Lung microvascular endothelial cell (primary cell): ENCODE data around the gene TRIM60. TPM values are rescaled to one million over a fixed set of nuclear protein-coding genes. Genes with fewer than 3 reads are reported as not detected.
A peak's percentile ranks its signal among the peaks of the same experiment; 100 is the strongest.
"Not testable (repeated sequence)": the region's sequence is repeated elsewhere in the genome, so short reads cannot be mapped to it uniquely, and the experiment has no call there.

Experiments
- DNase-seq, 2 donors: peaks; one replicate each; pipeline versions ENCODE4 v3.0.0 to v3.0.0-alpha.2; 2010; ENCODE audit warnings: low read depth in 2 of 2
- total RNA-seq: library from RNA; depleted of rRNA; stranded (reverse); fragments of >200 nt; gene quantifications from 2 replicates; pipeline ENCODE4 v1.2.1, GENCODE V29; 2014

The TRIM60 gene
- total RNA-seq, 1 donor from 2014 or later, result not detected

DNA sequence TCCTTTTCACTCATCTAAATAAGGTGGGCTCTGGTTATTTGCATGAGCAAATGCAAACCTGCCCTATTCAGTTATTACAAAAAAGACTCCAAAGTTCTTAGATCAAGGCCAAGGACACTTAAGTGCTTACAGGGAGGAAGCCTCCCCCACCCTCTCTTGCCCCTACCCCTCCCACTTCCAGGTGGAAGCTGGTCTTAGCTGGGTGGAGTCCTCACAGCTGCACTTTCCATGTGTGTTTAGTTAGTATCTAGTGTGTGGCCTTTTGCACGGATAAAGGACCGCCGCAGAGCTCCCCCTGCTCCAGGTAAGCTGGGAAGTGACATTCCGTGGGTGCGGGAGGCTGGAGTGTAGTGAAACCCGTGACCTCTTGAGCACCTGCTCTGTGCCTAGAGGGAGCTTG is 21.8 kb downstream of the TRIM60 start, which contains the start of gene TRIM75:
TRIM75 (plus strand) TSS at position 222 of the 400 bp plus-strand sequence. CDS start 5,282 bp downstream, outside the sequence.
- DNase-seq, result no peak

DNA sequence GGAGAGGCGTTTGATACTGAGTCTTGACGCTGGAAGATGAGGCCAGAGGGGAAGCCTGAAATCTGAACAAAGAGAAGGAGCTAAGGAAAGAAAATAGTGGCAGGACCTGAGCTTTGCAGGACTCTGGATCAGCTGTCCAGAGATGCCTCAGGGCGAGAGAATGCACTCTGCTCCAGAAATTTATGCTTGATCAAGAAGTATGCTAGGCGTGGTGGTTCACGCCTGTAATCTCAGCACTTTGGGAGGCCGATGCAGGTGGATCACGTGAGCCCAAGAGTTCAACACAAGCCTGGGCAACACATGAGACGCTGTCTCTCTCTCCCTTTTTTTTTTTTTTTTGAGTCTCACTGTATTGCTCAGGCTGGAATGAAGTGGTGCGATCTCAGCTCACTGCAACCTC is 23.8 kb downstream of the TRIM60 start:
- no peak for DNase-seq

DNA sequence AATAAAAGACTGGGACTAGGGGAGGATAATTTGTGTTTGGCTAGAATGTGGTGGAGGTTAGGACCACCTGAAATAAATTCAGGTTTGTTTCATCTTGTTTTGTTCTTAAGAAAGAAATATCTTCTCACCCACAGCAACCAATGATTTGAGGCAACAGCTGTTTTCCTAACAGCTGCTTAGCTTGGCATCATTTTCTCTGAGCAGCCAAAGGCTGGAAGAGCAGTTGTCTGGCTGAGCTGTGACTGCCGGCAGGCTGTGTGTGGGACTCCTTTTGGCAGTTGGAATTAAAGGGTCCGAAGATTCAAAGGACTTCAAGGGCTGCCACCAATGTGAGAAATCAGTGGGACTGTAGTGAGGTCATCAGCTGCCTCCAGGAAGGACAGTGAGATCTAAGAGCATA is 26.9 kb downstream of the TRIM60 start:
- no peak for DNase-seq

DNA sequence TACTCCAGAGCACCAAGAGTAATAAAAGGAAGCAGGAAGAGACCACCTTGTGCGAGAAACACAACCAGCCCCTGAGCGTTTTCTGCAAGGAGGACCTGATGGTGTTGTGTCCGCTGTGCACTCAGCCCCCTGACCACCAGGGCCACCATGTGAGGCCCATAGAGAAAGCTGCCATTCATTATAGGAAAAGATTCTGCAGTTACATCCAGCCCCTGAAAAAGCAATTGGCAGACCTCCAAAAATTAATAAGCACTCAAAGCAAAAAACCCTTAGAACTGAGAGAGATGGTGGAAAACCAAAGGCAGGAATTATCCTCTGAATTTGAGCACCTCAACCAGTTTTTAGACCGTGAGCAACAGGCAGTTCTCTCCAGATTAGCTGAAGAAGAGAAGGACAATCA is 27.6 kb downstream of the TRIM60 start:
- DNase-seq, result no peak

DNA sequence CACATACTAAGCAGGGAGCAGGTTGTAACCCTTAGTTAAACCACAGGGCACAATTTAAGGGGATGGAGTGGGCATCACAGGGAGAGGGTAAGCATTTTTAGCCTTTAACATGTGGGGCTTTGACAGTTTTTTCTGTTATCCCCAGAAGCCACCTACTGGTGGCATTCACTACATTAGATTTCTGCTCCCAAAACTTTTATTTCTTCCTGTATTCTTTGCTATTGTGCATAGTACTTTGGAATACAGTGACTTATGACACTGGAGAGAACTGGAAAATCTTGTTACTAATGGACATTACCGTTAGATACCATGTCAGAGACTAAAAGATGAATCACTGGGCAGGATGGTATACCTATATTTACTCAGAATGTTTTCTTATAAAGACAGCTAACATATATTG is 29.1 kb downstream of the TRIM60 start:
- DNase-seq, result no peak

DNA sequence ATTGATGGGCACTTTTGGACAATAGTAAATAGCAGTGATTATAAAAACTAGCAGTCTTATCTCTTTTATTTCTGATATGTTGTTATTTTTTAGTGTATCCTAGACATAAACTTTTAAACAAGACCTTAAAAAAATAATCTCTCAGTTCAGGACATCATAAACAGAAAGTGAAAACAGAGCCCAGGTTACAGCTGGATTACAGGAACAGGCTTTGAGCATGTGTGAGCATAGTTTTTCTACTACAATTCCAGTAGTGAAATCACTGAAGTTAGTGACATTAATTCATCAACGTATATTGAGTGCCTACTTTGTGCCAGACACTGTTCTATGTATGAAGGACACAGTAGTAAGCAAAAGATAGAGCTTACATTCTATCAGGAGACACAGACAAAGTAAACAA is 38.8 kb downstream of the TRIM60 start:
- no peak for DNase-seq

DNA sequence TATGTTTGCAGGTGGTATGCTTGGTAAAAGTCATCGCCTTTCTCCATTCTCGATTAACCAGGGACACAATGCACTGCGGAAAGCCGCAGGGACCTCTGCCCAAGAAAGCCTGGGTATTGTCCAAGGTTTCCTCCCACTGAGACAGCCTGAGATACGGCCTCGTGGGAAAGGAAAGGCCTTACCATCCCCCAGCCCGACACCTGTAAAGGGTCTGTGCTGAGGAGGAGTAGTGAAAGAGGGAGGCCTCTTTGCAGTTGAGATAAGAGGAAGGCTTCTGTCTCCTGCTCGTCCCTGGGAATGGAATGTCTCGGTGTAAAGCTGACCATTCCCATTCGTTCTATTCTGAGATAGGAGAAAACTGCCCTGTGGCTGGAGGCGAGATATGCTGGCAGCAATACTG is 41.5 kb downstream of the TRIM60 start:
- not testable (repeated sequence) for DNase-seq

DNA sequence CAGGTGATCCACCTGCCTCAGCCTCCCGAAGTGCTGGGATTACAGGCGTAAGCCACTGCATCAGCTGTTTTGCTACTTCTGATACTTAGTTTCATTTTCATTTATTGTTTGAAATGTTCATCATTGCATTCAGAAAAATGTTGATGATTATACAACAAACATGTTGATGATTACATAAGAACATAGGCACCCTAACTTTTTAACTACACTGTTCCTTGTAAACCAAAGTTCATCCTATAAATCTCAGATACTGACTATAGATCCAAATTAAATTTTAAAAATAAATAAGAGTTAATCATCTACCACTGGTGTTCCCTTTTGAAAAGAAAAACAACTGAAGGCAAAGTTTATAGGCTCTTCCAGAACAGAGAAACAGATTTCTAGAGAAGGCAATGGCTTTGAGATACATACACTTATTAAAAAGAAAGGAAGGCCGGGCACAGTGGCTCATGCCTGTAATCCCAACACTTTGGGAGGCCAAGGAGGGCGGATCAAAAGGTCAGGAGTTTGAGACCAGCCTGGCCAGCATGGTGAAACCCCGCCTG is 45.3 kb downstream of the TRIM60 start:
- no peak for DNase-seq

DNA sequence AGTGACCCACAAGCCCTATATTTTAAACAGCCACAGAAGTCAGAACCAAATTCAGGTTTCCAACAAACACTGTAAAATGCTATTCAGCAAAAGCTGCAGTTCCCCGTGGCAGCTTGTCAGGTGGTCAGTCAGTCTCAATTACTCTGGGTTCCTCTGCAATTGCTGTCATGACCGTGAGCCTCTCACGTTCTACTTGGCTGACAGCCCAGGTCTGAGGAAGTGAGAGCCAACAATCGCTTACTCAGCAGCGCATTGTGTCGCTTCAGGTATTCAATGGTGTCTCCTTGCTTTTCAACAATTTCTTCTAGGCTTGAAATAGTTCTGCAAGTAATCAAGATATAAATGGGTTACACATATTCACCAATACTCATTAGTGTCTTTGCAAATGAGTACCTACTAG is 47.7 kb downstream of the TRIM60 start:
- peak; percentile 60 to 86 for DNase-seq

DNA sequence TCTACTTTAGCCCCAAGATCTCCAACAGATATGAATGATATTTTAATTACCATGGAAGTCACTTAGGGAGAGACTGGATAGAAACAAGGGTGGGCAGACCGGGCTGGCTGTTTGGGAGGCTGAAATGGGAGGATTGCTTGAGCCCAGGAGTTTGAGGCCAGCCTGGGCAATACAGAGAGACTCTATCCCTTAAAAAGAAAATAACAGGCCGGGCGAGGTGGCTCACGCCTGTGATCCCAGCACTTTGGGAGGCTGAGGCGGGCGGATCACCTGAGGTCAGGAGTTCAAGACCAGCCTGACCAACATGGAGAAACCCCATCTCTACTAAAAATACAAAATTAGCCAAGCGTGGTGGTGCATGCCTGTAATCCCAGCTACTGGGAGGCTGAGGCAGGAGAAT is 53.0 kb downstream of the TRIM60 start:
- DNase-seq, result not testable (repeated sequence)

DNA sequence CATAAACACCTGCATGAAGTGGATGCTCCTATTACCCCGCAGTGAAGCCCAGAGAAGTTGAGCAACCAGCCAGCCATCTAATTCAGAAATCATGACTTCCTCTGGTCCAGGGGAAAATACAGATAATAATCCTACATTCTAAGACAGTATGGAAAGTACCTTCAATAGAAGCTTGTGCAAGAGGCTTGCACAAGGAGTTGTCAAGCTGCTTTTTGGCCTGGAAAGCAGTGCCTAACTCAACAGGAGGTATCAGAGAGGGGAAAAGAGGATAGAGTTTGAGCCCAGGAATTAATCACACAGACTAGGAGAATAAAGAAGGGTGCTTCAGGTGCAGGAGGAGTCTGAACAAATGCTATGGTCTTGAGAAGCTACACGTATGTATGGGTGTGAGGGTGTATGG is 54.1 kb downstream of the TRIM60 start:
- DNase-seq, result no peak

DNA sequence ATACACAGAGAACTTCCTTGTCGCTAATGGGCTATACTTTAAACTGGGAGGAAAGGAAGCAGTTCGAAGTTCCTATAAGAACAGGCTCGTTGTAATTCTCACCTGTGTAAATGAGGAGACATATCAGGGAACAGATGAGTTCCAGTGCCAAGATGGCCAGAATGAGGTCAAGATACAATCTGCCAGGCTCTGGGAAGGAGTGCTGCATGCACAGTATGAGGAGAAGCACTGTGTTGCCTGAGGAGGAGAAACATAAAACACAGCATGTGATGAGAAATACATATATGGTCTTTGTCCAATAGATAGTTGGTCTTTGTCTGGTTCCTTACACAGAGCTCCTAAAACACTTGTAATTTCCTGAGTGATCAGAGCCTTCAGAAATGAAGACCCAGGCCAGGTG is 56.6 kb downstream of the TRIM60 start:
- no peak for DNase-seq

Other genes starting within 250 kb of the TRIM60 start
- gene APELA, start 154.8 kb upstream of the TRIM60 start, total RNA-seq, result not detected in 2 replicates
- not detected in 2 replicates for gene TRIM61, start 54.3 kb upstream of the TRIM60 start, total RNA-seq
- gene TRIM75, start 21.9 kb downstream of the TRIM60 start, total RNA-seq, result not detected in 2 replicates
- 5.9 and 11.7 TPM in 2 replicates for gene TMEM192, start 80.9 kb downstream of the TRIM60 start, total RNA-seq
- gene KLHL2, start 175.6 kb downstream of the TRIM60 start, total RNA-seq, result 24.0 and 27.4 TPM in 2 replicates